GM18909 (cell line): ENCODE measurements around the gene SLC9A9.
A peak's percentile ranks its signal among the peaks of the same experiment; 100 is the strongest.

Experiments used
- ATAC-seq: cut with Tn5 transposase; IDR thresholded peaks from one replicate; pipeline ENCODE4 v1.9.1; 2021; ENCODE audit warnings: mild to moderate bottlenecking; ENCODE audit not compliant: unreplicated experiment, poor library complexity

The SLC9A9 gene

DNA sequence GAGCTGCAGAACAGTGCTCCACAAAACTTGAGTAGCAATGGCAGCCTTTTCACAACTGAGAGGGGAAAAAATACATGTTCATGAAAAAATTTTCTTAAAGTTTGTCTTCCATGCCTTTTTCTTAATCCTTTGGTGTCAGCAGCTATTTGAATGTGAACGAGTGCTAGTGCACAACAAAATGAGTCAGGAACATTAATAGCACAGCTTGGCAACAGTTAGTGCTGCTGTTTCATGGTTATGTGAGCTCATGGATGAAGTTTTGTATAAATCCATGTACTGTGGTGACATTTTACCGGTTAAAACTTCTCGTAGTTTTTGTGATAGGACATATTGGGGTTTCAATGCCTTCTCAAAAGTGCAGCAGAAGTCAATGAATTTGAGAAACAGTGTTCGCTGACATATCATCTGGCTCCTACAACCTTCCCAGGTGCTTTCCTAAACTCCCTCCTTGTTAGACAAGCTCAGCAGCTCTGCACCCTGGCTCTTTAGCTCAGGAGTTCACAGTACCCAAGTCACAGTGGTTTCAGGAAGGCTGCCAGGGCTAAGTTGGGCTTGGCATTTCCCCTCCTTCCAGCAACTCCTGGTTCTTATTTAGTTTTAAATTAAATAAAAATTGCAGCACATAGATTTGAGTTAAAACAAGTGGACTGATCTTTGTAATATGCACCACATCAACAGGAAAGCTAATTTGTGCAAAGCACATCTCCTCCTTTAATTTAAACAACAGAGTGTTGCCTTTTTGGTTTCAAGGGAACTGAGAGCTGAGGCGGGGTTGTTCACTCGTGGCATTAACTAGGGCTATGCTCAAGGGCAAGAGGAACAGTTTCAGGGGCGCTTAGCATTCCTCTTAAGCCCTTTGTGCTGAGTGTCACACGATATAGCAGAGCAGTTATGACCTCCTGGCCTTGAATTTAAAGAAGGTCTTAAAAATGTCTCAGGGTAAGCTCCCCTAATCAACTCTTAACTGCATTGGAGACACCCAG is 365.9 kb downstream of the SLC9A9 start:
- no peak for ATAC-seq

- ATAC-seq, result no peak
Measured at GRCh38 chr3:143480344-143480743, 367.9 kb downstream of the SLC9A9 start.

DNA sequence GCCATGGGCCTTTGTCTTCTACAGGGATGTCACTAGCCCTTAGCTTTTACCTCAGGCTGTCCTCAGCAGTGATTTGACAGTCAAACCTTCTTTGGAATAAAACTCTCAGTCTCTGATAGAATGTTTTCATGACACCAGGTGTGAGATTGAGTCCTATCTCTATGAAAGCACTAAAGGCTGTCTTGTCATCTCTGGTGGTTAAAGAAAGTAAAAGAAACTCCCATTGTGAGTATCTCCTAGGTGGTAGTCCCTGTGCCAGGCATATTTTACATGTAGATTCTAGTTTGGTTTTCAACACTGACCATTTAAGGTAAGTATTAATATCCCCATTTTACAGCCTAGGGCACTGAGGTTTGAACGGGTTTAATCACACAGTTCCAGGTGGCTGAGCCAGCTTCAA is 368.5 kb downstream of the SLC9A9 start:
- ATAC-seq, result no peak

DNA sequence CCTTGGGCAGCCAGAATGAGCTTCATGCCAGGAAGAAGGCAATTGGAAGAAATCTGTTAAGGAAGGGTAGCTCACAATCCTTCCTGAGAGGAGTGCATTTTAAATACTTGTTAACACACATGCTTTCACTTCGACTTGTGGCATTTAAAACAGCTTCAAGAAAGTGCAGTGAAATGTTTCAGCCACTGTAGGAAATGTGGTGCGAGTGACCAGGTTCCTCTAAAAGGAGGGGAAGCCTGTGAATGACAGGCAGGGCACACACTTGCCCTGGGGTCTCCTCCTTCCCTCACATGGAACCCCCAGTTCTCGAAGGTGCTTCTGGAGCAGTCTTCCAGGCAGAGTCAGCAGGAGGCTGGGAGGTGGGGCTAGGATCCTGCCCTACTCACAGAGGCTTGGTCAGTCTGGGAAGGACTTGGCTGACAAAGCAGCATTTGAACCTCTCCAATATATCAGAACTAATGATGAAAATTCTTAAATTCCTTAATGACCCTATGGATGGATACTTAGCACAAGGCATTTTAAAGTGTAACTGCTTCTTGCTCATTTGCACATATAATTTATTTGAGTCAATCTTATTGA is 370.1 kb downstream of the SLC9A9 start:
- no peak for ATAC-seq

GRCh38 chr3:143476965-143477640 is 371.2 kb downstream of the SLC9A9 start:
- no peak for ATAC-seq

DNA sequence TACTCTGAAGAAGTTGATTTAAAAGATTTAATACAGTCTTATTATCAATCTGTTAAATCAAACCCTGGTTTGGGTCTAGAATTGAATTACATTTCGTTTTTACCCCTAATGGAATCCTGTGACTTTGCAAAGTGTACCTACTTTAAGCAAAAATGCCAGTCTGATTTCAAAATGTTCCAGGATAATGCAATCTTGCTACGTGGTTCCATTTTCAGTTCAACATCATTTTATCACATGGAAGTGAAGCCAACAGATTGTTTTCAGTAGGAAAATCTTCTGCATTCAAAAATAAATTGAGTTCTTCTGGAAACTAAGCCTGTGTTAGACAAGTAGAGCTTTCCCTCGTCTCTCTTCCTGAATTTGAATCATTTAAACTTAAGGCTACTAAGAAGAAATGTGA is 372.3 kb downstream of the SLC9A9 start:
- no peak for ATAC-seq

DNA sequence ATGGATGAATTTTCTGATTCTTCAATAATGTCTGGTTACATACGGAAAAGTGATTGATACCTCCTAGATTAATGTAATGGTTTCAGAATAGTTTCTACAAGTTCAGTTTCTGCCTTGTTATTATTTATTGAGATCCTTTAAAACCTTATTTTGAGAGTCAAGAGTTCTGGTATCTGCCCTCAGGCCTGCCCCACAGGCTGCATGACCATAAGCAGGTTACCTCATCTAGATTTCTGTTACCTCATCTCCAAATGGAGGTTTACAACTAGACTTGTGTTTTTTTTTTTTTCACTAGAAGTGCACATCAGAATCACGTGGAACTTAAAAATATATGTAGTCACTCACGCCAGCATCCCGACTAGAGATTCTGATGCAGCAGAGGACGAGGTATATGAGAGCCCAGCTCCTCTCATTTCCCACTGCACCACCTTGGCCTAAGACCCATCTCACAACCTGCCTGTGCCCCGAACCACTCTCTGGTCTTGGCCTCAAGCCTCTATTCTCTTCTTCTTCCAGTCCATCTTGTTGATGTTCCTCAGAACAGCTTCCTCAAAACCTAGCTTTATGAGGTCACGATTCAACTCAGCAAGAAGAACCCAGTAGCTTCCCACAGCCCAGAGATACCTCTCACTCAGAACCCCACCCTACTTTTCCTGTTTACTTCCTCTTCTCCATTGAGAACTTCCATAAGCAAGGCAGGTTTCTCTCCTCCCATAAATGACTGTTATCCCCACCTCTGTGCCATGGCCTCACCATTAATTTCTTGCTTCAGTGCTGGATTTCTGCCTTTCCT is 375.3 kb downstream of the SLC9A9 start:
- ATAC-seq, result no peak

DNA sequence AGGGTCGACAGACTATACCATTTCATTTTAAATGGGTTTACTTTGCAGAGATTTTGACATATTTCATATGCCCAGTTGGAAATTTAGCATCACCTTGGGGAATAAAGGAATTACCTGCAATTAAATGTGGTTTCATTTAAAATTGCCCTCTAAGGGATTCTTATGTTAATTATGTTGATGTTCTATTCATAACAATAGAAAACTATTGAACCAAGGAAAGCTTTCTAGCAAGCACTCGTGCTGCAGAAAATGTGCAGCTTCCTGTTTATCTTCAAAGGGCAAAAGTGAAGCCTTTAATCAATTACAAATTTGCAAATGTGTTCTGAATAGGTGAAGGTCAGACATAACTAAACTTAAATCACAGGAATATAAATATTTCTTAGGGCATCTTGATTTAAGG is 376.6 kb downstream of the SLC9A9 start:
- no peak for ATAC-seq

DNA sequence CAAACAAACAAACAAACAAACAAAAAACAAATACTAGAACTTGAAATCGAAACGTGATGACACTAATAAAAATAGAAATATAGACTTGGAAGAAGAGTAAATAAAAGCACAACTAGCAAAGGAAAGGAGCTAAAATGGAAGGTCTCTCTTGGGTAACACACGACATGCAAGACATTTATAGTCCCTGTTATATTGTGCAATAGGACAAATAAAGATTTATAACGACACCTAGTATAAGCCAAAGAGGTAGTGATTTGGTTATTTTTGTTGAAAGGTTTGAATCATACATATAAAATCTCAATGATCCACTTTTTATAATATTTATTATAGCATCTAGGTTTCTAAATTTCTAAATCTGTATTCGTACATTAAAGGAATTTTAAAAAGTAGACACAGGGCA is 379.1 kb downstream of the SLC9A9 start:
- no peak for ATAC-seq

- no peak for ATAC-seq
Measured at GRCh38 chr3:143465666-143466065, 382.6 kb downstream of the SLC9A9 start.

- ATAC-seq, result no peak
Measured at GRCh38 chr3:143464850-143465249, 383.4 kb downstream of the SLC9A9 start.

DNA sequence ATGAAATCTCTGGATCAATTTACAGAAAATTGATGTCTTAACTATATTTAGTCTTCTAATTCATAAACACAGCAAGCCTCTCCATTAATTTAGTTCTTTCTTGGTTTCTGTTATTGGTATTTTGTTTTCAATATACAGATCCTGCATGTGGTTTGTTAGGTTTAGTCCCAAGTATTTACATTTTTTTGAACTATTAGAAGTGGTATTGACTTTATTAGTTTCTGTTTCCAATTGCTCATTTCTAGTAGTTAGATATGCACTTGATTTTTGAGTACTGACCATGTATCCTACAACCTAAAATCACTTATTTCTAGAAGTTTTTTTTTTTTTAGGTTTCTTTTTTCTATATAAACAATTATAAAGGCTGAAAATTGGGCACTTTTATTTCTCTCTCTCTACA is 392.8 kb downstream of the SLC9A9 start:
- ATAC-seq, result no peak

DNA sequence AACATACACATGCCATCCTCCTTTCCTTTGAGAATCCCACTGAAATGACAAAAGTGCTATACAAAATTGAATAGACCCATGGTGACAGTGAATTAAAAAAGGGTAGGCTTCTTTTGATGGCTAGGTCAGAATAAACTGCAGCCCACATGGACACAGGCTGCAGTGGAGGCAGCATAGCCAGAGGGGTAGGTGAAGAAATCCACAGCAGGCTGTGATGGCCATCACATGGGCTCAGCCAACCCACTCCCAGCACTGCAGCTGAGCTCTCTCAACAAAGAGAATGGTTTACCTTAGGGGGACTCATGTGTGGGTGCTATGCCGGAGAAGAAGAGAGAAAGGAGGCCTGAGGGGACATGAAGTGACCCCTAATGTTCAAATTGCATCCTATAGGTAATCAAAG is 397.6 kb downstream of the SLC9A9 start:
- no peak for ATAC-seq

GRCh38 chr3:143447491-143447890 is 400.8 kb downstream of the SLC9A9 start:
- ATAC-seq, result no peak

DNA sequence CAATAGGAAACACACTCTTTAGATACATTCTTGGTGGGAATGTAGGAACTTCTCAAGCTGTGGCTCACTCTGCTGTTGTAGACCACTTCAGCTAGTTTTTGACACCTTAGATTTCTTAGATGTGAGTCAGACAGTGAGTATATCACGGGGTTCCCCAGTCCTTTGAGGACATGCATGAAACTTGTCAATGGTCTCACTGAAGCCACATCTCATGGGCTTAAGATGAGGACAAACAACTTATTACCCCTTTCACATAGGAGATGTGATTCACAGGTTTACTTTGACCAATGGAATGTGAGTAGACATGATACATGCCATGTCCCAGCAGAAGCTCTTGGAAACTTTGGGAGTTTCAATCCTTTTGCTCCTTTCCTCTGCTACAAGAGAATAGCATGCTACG is 403.1 kb downstream of the SLC9A9 start:
- ATAC-seq, result peak; percentile 85

DNA sequence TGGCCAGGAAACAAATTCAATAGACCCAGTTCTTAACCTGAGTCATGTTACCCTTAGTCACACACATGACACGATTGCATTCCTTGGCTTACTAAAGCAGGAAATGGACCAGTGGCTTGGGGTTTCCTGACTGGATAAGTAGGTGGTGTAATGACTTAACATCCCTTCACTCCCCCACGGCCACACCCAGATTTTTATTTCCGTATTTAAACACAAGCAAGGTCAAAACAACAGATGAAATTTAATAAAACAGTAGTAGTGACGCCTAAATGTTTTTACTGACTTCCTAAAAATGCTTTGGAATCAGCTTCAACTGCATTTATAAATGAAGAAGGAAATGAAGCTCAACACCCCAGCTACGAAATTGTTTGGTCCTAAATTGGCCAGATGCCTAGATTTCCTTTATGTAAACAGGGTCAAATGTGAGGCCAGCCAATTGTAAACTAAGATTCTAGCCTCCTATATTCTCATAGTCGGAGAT is 404.4 kb downstream of the SLC9A9 start:
- no peak for ATAC-seq

- ATAC-seq, result no peak
Measured at GRCh38 chr3:143442814-143443447, 405.3 kb downstream of the SLC9A9 start.

- ATAC-seq, result no peak
Measured at GRCh38 chr3:143441516-143442171, 406.6 kb downstream of the SLC9A9 start.

DNA sequence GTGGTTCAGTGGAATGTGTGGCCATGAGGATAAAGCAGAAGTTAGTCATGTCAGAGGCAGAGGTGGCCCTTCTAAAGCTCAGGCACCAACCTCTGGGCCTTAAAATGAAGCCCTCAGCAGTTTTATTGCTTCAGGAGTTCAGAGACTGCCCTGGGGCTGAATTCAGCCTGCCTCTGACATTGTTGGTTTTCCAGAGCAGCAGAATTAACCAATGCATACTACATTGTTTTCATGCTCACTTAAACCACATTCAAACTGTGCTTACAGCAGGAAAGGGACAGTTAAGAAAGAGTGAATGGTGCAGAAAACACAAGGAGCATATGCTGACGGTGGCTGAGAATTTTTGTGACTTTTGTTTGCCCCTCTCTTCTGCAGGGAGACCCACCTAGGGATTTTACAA is 408.5 kb downstream of the SLC9A9 start:
- ATAC-seq, result no peak
